GM23338 (cell line): ENCODE measurements around the gene ROS1. TPM values are rescaled to one million over a fixed set of nuclear protein-coding genes. Genes with fewer than 3 reads are reported as not detected.

Source experiments
- ATAC-seq: fragments of 200-7000 bp; cut with Tn5 transposase; 3 replicates; pipeline ENCODE4 v1.9.1; 2020
- DNase-seq: peaks from one replicate; pipeline ENCODE4 v3.0.0-alpha.2; 2015; ENCODE audit warnings: low spot score
- H2AFZ ChIP-seq: fragments of 200-600 bp; sonication (generic); 2 replicates; pipeline ENCODE4 v1.8.0; 2016; ENCODE audit warnings: antibody characterized with exemption, mild to moderate bottlenecking, moderate library complexity
- H3F3A ChIP-seq: fragments of 200-600 bp; sonication (generic); replicated peaks from 2 replicates; pipeline ENCODE4 v1.8.0; 2017; ENCODE audit warnings: antibody characterized with exemption, mixed run types, low read depth
- H3K27ac ChIP-seq: fragments of 200-600 bp; sonication (generic); 2 replicates; pipeline ENCODE4 v1.6.1; 2016; ENCODE audit warnings: low read depth
- H3K27me3 ChIP-seq: fragments of 200-600 bp; sonication (generic); 2 replicates; pipeline ENCODE4 v1.8.0; 2016; ENCODE audit warnings: mild to moderate bottlenecking, mixed run types, moderate library complexity; ENCODE audit not compliant: insufficient read depth
- H3K36me3 ChIP-seq: fragments of 200-600 bp; sonication (generic); 2 replicates; pipeline ENCODE4 v1.8.0; 2016; ENCODE audit warnings: mild to moderate bottlenecking; ENCODE audit not compliant: insufficient read depth
- H3K4me1 ChIP-seq: fragments of 200-600 bp; sonication (generic); 2 replicates; pipeline ENCODE4 v1.8.0; 2016; ENCODE audit warnings: mild to moderate bottlenecking, moderate library complexity; ENCODE audit not compliant: insufficient read depth
- H3K4me2 ChIP-seq: fragments of 200-600 bp; sonication (generic); 2 replicates; pipeline ENCODE4 v1.7.1; 2017; ENCODE audit warnings: mixed run types
- H3K4me3 ChIP-seq: fragments of 200-600 bp; sonication (generic); 2 replicates; pipeline ENCODE4 v1.6.1; 2016; ENCODE audit warnings: mixed run types
- H3K79me2 ChIP-seq: fragments of 200-600 bp; sonication (generic); replicated peaks from 2 replicates; pipeline ENCODE4 v1.8.0; 2017; ENCODE audit warnings: mild to moderate bottlenecking; ENCODE audit not compliant: insufficient read depth
- H3K9me2 ChIP-seq: fragments of 200-600 bp; sonication (generic); 2 replicates; pipeline ENCODE4 v1.8.0; 2017; ENCODE audit not compliant: insufficient read depth
- H4K20me1 ChIP-seq: fragments of 200-600 bp; sonication (generic); replicated peaks from 2 replicates; pipeline ENCODE4 v1.8.0; 2017; ENCODE audit warnings: mild to moderate bottlenecking; ENCODE audit not compliant: insufficient read depth
- H3K27ac Mint-ChIP-seq: 2 replicates; pipeline ENCODE4 v1.8.0; 2020; ENCODE audit warnings: inconsistent platforms, mild to moderate bottlenecking, moderate library complexity, mixed read lengths
- H3K27me3 Mint-ChIP-seq: 3 replicates; pipeline ENCODE4 v1.8.0; 2022; ENCODE audit warnings: low read depth, mild to moderate bottlenecking, moderate library complexity, mixed read lengths, inconsistent platforms; ENCODE audit not compliant: insufficient read depth, poor library complexity
- H3K36me3 Mint-ChIP-seq: 3 replicates; pipeline ENCODE4 v1.8.0; 2021; ENCODE audit warnings: low read depth, mild to moderate bottlenecking, inconsistent platforms, moderate library complexity, mixed read lengths
- H3K4me1 Mint-ChIP-seq: 3 replicates; pipeline ENCODE4 v1.8.0; 2020; ENCODE audit warnings: mild to moderate bottlenecking, inconsistent platforms, mixed read lengths
- H3K4me3 Mint-ChIP-seq: 3 replicates; pipeline ENCODE4 v1.8.0; 2021; ENCODE audit warnings: moderate library complexity, mild to moderate bottlenecking, inconsistent platforms, mixed read lengths
- H3K9me3 Mint-ChIP-seq: 3 replicates; pipeline ENCODE4 v1.8.0; 2020; ENCODE audit warnings: moderate library complexity, mild to moderate bottlenecking, inconsistent platforms, mixed read lengths
- CREB1 ChIP-seq: fragments of 250-450 bp; sonication (Bioruptor Pico); IDR thresholded peaks from 2 replicates; pipeline ENCODE4 v1.5.0; 2020; ENCODE audit warnings: low read depth, mild to moderate bottlenecking, moderate library complexity
- EZH2 ChIP-seq: fragments of 200-600 bp; sonication (generic); IDR thresholded peaks from one replicate; pipeline ENCODE4 v1.8.0; 2017; ENCODE audit warnings: antibody characterized with exemption, mild to moderate bottlenecking, low read depth; ENCODE audit not compliant: unreplicated experiment
- EZH2phosphoT487 ChIP-seq: fragments of 200-600 bp; sonication (generic); IDR thresholded peaks from one replicate; pipeline ENCODE4 v1.8.1; 2018; ENCODE audit warnings: antibody characterized with exemption; ENCODE audit not compliant: unreplicated experiment
- JUNB ChIP-seq: IDR thresholded peaks from one replicate; pipeline ENCODE4 v1.6.1; 2016; ENCODE audit warnings: antibody characterized with exemption; ENCODE audit not compliant: unreplicated experiment
- NANOG ChIP-seq: IDR thresholded peaks from 2 replicates; pipeline ENCODE4 v1.6.1; 2016; ENCODE audit warnings: antibody characterized with exemption, borderline replicate concordance
- POLR2AphosphoS5 ChIP-seq: IDR thresholded peaks from 2 replicates; pipeline ENCODE4 v1.6.1; 2016; ENCODE audit warnings: antibody characterized with exemption, low read depth
- STAT1 ChIP-seq: IDR thresholded peaks from one replicate; pipeline ENCODE4 v1.6.1; 2016; ENCODE audit warnings: antibody characterized with exemption; ENCODE audit not compliant: unreplicated experiment
- ZNF114 ChIP-seq: fragments of 250-450 bp; sonication (Bioruptor Pico); IDR thresholded peaks from 2 replicates; pipeline ENCODE4 v1.5.0; 2020; ENCODE audit warnings: mild to moderate bottlenecking, moderate library complexity
- ZNF331 ChIP-seq: fragments of 250-450 bp; sonication (Bioruptor Pico); IDR thresholded peaks from 2 replicates; pipeline ENCODE4 v1.5.0; 2020; ENCODE audit warnings: low read depth, mild to moderate bottlenecking, moderate library complexity
- polyA plus RNA-seq: library from polyadenylated mRNA; unstranded; fragments of >200 nt; fragmentation: Nextera tagmentation; extraction: Ambion mirVana; gene quantifications from 2 replicates; pipeline ENCODE4 v1.2.1, GENCODE V29; 2016
- total RNA-seq: library from RNA; depleted of rRNA; stranded (reverse); fragments of >200 nt; shearing (Covaris generic); gene quantifications from 2 replicates; pipeline ENCODE4 v1.2.3, GENCODE V29; 2014
- TF ChIP-seq, protein P1 (sequence below): IDR thresholded peaks from one replicate; pipeline ENCODE4 v1.6.1; 2018; ENCODE audit warnings: antibody characterized with exemption; ENCODE audit not compliant: unreplicated experiment
- TF ChIP-seq, protein P2 (sequence below): fragments of 250-450 bp; sonication (Bioruptor Pico); IDR thresholded peaks from 2 replicates; pipeline ENCODE4 v1.5.0; 2020; ENCODE audit warnings: mild to moderate bottlenecking, moderate library complexity
- TF ChIP-seq, protein P3 (sequence below), 2 experiments: fragments of 200-600 bp in 1 of 2; sonication (generic) in 1 of 2; conservative IDR thresholded peaks; 2 replicates each; pipeline versions ENCODE4 v1.5.1 to v1.6.1; 2016 to 2017; ENCODE audit warnings: antibody characterized with exemption in 2 of 2, low read depth in 2 of 2, mild to moderate bottlenecking in 2 of 2, moderate library complexity in 1 of 2
- TF ChIP-seq, protein P4 (sequence below): IDR thresholded peaks from 2 replicates; pipeline ENCODE4 v1.6.1; 2016; ENCODE audit warnings: antibody characterized with exemption

The ROS1 gene
- total and polyA plus RNA-seq, 2 experiments from 2014 or later, result not detected

DNA sequence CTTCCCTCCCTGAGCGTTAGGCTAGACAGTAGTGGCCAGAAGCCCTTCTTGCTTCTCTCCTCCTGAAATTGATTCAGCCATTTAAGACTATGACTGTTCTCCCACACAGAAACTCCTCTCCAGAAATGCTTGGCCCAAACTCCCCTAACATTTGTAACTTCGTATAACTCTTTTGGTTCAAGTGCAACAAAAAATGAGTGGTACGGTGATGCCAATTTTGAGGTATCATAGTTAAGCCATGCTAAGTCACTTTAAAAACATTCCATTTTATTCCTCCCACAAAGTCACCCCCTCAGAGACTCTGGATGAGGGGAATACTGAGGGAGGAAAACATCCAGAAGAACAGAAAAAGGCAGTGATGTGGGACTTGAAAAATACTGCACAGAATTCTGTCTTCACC, 21.1 kb upstream of the ROS1 start:
- H3K36me3 ChIP-seq, result no peaks in the 10 kb centered on the region
- no peak overlapping the region for H3K27ac ChIP-seq
- H3K36me3 Mint-ChIP-seq, result no peaks in the 10 kb centered on the region

More for the DNA sequence above, 21.1 kb upstream of the ROS1 start:
- Histone ChIP-seq H3K4me1 (peaks cover 9% of the 10 kb centered on the region), H2AFZ (no peak overlapping the region; the same call in 1 of the 2 replicates), H3K4me3 (no peak overlapping the region), H3K9me2 (no peaks in the 10 kb centered on the region), H3K27me3 (no peaks in the 10 kb centered on the region), H4K20me1 (no peaks in the 10 kb centered on the region), H3F3A (no peaks in the 10 kb centered on the region), H3K79me2 (no peaks in the 10 kb centered on the region), H3K4me2 (no peak overlapping the region)
- Mint-ChIP-seq H3K27ac (no peak overlapping the region), H3K4me1 (peaks cover 12% of the 10 kb centered on the region), H3K27me3 (no peaks in the 10 kb centered on the region), H3K4me3 (no peak overlapping the region), H3K9me3 (no peaks in the 10 kb centered on the region)
- ATAC-seq, result no peak
- TF ChIP-seq ZNF331 (CRISPR knock-in tag), result no peak
- no peak for TF ChIP-seq POLR2AphosphoS5
- TF ChIP-seq, protein P1, sequence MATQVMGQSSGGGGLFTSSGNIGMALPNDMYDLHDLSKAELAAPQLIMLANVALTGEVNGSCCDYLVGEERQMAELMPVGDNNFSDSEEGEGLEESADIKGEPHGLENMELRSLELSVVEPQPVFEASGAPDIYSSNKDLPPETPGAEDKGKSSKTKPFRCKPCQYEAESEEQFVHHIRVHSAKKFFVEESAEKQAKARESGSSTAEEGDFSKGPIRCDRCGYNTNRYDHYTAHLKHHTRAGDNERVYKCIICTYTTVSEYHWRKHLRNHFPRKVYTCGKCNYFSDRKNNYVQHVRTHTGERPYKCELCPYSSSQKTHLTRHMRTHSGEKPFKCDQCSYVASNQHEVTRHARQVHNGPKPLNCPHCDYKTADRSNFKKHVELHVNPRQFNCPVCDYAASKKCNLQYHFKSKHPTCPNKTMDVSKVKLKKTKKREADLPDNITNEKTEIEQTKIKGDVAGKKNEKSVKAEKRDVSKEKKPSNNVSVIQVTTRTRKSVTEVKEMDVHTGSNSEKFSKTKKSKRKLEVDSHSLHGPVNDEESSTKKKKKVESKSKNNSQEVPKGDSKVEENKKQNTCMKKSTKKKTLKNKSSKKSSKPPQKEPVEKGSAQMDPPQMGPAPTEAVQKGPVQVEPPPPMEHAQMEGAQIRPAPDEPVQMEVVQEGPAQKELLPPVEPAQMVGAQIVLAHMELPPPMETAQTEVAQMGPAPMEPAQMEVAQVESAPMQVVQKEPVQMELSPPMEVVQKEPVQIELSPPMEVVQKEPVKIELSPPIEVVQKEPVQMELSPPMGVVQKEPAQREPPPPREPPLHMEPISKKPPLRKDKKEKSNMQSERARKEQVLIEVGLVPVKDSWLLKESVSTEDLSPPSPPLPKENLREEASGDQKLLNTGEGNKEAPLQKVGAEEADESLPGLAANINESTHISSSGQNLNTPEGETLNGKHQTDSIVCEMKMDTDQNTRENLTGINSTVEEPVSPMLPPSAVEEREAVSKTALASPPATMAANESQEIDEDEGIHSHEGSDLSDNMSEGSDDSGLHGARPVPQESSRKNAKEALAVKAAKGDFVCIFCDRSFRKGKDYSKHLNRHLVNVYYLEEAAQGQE, result no peak
- TF ChIP-seq ZNF114 (CRISPR knock-in tag), result no peak
- no peak for TF ChIP-seq EZH2phosphoT487
- TF ChIP-seq, protein P2, sequence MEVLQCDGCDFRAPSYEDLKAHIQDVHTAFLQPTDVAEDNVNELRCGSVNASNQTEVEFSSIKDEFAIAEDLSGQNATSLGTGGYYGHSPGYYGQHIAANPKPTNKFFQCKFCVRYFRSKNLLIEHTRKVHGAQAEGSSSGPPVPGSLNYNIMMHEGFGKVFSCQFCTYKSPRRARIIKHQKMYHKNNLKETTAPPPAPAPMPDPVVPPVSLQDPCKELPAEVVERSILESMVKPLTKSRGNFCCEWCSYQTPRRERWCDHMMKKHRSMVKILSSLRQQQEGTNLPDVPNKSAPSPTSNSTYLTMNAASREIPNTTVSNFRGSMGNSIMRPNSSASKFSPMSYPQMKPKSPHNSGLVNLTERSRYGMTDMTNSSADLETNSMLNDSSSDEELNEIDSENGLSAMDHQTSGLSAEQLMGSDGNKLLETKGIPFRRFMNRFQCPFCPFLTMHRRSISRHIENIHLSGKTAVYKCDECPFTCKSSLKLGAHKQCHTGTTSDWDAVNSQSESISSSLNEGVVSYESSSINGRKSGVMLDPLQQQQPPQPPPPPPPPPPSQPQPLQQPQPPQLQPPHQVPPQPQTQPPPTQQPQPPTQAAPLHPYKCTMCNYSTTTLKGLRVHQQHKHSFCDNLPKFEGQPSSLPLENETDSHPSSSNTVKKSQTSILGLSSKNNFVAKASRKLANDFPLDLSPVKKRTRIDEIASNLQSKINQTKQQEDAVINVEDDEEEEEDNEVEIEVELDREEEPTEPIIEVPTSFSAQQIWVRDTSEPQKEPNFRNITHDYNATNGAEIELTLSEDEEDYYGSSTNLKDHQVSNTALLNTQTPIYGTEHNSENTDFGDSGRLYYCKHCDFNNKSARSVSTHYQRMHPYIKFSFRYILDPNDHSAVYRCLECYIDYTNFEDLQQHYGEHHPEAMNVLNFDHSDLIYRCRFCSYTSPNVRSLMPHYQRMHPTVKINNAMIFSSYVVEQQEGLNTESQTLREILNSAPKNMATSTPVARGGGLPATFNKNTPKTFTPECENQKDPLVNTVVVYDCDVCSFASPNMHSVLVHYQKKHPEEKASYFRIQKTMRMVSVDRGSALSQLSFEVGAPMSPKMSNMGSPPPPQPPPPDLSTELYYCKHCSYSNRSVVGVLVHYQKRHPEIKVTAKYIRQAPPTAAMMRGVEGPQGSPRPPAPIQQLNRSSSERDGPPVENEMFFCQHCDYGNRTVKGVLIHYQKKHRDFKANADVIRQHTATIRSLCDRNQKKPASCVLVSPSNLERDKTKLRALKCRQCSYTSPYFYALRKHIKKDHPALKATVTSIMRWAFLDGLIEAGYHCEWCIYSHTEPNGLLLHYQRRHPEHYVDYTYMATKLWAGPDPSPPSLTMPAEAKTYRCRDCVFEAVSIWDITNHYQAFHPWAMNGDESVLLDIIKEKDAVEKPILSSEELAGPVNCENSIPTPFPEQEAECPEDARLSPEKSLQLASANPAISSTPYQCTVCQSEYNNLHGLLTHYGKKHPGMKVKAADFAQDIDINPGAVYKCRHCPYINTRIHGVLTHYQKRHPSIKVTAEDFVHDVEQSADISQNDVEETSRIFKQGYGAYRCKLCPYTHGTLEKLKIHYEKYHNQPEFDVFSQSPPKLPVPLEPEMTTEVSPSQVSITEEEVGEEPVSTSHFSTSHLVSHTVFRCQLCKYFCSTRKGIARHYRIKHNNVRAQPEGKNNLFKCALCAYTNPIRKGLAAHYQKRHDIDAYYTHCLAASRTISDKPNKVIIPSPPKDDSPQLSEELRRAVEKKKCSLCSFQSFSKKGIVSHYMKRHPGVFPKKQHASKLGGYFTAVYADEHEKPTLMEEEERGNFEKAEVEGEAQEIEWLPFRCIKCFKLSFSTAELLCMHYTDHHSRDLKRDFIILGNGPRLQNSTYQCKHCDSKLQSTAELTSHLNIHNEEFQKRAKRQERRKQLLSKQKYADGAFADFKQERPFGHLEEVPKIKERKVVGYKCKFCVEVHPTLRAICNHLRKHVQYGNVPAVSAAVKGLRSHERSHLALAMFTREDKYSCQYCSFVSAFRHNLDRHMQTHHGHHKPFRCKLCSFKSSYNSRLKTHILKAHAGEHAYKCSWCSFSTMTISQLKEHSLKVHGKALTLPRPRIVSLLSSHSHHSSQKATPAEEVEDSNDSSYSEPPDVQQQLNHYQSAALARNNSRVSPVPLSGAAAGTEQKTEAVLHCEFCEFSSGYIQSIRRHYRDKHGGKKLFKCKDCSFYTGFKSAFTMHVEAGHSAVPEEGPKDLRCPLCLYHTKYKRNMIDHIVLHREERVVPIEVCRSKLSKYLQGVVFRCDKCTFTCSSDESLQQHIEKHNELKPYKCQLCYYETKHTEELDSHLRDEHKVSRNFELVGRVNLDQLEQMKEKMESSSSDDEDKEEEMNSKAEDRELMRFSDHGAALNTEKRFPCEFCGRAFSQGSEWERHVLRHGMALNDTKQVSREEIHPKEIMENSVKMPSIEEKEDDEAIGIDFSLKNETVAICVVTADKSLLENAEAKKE, result no peak
- no peak for TF ChIP-seq CREB1 (CRISPR knock-in tag)
- no peak for TF ChIP-seq EZH2
- TF ChIP-seq STAT1, result no peak
- TF ChIP-seq, protein P3, sequence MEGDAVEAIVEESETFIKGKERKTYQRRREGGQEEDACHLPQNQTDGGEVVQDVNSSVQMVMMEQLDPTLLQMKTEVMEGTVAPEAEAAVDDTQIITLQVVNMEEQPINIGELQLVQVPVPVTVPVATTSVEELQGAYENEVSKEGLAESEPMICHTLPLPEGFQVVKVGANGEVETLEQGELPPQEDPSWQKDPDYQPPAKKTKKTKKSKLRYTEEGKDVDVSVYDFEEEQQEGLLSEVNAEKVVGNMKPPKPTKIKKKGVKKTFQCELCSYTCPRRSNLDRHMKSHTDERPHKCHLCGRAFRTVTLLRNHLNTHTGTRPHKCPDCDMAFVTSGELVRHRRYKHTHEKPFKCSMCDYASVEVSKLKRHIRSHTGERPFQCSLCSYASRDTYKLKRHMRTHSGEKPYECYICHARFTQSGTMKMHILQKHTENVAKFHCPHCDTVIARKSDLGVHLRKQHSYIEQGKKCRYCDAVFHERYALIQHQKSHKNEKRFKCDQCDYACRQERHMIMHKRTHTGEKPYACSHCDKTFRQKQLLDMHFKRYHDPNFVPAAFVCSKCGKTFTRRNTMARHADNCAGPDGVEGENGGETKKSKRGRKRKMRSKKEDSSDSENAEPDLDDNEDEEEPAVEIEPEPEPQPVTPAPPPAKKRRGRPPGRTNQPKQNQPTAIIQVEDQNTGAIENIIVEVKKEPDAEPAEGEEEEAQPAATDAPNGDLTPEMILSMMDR (conservative IDR thresholded peaks at IDR 0.05; ENCODE audit: low read depth in 2 of 2), result no peak
- TF ChIP-seq, protein P4, sequence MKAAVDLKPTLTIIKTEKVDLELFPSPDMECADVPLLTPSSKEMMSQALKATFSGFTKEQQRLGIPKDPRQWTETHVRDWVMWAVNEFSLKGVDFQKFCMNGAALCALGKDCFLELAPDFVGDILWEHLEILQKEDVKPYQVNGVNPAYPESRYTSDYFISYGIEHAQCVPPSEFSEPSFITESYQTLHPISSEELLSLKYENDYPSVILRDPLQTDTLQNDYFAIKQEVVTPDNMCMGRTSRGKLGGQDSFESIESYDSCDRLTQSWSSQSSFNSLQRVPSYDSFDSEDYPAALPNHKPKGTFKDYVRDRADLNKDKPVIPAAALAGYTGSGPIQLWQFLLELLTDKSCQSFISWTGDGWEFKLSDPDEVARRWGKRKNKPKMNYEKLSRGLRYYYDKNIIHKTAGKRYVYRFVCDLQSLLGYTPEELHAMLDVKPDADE, result no peak
- no peak for TF ChIP-seq NANOG
- no peak for TF ChIP-seq JUNB
- DNase-seq, result no peak
